Measurements from ENCODE around the gene MIER3. TPM values are rescaled to one million over a fixed set of nuclear protein-coding genes. Genes with fewer than 3 reads are reported as not detected.

MIER3 gene
- total RNA-seq, 4 donors from 2014 or later, result 8.8 to 111 (median 60.8) TPM

DNA sequence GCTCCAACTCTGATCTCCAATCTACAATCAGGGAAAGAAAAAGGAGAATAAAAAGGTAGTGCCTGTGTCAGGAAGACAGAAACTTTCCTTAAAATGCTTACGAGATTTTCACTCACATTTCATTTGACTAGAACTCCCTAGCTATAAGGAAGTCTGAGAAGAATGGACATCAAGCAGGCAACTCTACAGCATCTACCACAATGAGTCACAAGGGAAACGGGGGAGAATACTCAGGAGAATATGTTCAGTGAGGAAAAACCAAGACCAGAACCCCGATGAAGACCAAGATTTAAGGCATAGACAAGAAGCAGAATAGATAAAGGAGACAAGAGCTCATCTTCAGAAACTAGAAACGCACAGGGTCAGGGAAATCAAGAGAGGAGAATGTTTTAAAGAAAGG is 51.5 kb downstream of the MIER3 start:
- DNase-seq, result no peak
- in situ Hi-C loops (cut with MboI; ENCODE audit: low pct_ligation_motif_present in 1 of 4, low pct_unique_long_range_greater_than_20kb in 1 of 4, low sequenced_read_pairs in 3 of 4) (loop anchor here in 3 of 4 donors (5.0 to 25.0 kb wide), 3 partner anchors 312 to 324 kb away; no protein-coding TSS in a partner anchor), intact Hi-C loops (cut with DNase I; ENCODE audit: low total_unique reads) (no loop called here)
- no peaks in the 10 kb centered on the region for H3K36me3 ChIP-seq
- no peaks in the 10 kb centered on the region for H3K27me3 ChIP-seq
- H3K4me1 ChIP-seq, result no peaks in the 10 kb centered on the region
- H3K4me3 ChIP-seq, result no peak overlapping the region
- H3K27ac ChIP-seq, result no peak overlapping the region
- TF ChIP-seq EP300 (IDR thresholded peaks at IDR 0.05; ENCODE audit: low read depth) (no peak), POLR2A (IDR thresholded peaks at IDR 0.05) (no peak), POLR2AphosphoS5 (IDR thresholded peaks at IDR 0.05) (no peak)
- TF ChIP-seq, protein P1, sequence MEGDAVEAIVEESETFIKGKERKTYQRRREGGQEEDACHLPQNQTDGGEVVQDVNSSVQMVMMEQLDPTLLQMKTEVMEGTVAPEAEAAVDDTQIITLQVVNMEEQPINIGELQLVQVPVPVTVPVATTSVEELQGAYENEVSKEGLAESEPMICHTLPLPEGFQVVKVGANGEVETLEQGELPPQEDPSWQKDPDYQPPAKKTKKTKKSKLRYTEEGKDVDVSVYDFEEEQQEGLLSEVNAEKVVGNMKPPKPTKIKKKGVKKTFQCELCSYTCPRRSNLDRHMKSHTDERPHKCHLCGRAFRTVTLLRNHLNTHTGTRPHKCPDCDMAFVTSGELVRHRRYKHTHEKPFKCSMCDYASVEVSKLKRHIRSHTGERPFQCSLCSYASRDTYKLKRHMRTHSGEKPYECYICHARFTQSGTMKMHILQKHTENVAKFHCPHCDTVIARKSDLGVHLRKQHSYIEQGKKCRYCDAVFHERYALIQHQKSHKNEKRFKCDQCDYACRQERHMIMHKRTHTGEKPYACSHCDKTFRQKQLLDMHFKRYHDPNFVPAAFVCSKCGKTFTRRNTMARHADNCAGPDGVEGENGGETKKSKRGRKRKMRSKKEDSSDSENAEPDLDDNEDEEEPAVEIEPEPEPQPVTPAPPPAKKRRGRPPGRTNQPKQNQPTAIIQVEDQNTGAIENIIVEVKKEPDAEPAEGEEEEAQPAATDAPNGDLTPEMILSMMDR (IDR thresholded peaks at IDR 0.05), result no peak
- WGBS, 2 donors (ENCODE audit: low coverage in 1 of 2), result 53 to 73% methylated on average over 4 of the region's 4 CpGs
- no peaks in the 10 kb centered on the region for H3K9me3 ChIP-seq

DNA sequence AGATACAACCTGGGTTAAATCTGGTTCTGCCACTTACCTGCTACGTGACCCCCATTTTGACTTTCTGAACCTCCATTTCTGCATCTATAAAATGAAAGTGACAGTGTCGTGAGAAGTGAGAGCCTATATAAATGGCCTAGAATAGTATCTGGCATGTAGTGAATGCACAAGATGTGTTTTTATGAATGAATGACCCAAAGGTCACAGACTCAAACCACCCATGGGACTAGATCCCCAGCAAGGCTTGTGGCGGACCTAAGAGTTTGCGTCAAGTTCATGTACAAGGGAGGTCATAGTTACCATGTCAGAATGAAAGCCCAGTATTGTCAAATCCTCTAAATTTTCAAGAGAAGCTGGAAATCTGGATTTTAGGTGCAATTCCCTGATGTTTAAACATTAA is 53.7 kb downstream of the MIER3 start:
- no peak overlapping the region for H3K27ac ChIP-seq
- TF ChIP-seq EP300 (IDR thresholded peaks at IDR 0.05; ENCODE audit: low read depth), result no peak
- TF ChIP-seq, protein P1 (IDR thresholded peaks at IDR 0.05), result no peak
- TF ChIP-seq POLR2A (IDR thresholded peaks at IDR 0.05), result no peak
- TF ChIP-seq POLR2AphosphoS5 (IDR thresholded peaks at IDR 0.05), result no peak
- 89 to 94% methylated on average over 4 of the region's 4 CpGs for WGBS, 2 donors (ENCODE audit: low coverage in 1 of 2)
- H3K36me3 ChIP-seq, result peaks cover 0 to 9% (median 0%) of the 10 kb centered on the region in 4 donors
- no peak for DNase-seq
- no peaks in the 10 kb centered on the region for H3K4me1 ChIP-seq
- no peak overlapping the region for H3K4me3 ChIP-seq
- intact Hi-C loops (cut with DNase I; ENCODE audit: low total_unique reads), result no loop called here
- H3K9me3 ChIP-seq, result no peaks in the 10 kb centered on the region
- H3K27me3 ChIP-seq, result no peaks in the 10 kb centered on the region
- in situ Hi-C loops (cut with MboI; ENCODE audit: low pct_ligation_motif_present in 1 of 4, low pct_unique_long_range_greater_than_20kb in 1 of 4, low sequenced_read_pairs in 3 of 4), result loop anchor here in 1 of 4 donors (10.0 kb wide), 1 partner anchor 237 kb away; no protein-coding TSS in a partner anchor

DNA sequence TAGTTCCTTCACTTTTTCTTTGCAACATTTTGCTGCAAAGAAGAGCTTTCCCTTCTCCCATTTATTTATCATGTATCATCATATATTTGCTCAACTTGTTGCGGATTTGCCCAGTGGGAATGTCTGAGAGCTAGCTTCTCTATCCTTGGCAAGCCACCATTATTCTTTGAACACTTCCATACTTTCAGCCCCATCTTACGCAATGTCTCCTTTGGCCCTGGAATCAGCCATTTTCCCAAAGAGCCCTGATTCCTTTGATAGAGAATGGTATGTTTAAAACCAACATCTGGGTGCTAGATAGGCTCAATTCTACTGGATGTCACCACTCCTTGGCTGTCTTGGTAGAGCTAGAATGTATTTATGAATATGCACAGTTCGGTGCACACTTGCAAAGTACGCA is 55.2 kb downstream of the MIER3 start:
- intact Hi-C loops (cut with DNase I; ENCODE audit: low total_unique reads) (no loop called here), in situ Hi-C loops (cut with MboI; ENCODE audit: low pct_ligation_motif_present in 1 of 4, low pct_unique_long_range_greater_than_20kb in 1 of 4, low sequenced_read_pairs in 3 of 4) (loop anchor here in 1 of 4 donors (10.0 kb wide), 1 partner anchor 238 kb away; no protein-coding TSS in a partner anchor)
- 86 to 98% methylated on average over 4 of the region's 4 CpGs for WGBS, 2 donors (ENCODE audit: low coverage in 1 of 2)

DNA sequence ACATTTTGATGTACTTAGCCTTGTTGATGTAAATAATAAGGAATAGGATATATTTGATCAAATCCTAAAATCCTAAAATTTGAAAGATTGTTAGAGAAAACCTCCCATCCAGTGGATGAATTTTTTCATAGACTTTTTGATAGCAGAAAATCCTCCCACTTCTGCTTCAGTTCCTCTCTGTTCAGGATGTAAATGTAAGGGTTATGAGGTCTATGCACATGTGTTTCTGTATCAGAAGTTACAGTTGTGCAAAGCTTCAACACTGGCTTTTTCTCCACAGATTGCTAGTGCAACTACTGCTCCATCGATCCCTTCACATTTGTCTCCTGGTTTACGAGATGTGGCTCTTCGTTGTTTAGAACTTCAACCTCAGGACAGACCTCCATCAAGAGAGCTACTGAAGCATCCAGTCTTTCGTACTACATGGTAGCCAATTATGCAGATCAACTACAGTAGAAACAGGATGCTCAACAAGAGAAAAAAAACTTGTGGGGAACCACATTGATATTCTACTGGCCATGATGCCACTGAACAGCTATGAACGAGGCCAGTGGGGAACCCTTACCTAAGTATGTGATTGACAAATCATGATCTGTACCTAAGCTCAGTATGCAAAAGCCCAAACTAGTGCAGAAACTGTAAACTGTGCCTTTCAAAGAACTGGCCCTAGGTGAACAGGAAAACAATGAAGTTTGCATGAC is 58.5 kb downstream of the MIER3 start:
- 90 to 92% methylated on average over 2 to 5 of the region's 5 CpGs for WGBS, 2 donors (ENCODE audit: low coverage in 1 of 2)
- Histone ChIP-seq H3K4me1 (no peaks in the 10 kb centered on the region), H3K27me3 (no peaks in the 10 kb centered on the region), H3K36me3 (peaks cover 0 to 23% (median 0%) of the 10 kb centered on the region in 4 donors), H3K27ac (no peak overlapping the region), H3K4me3 (no peak overlapping the region), H3K9me3 (no peaks in the 10 kb centered on the region)
- DNase-seq, result no peak
- TF ChIP-seq, protein P1 (IDR thresholded peaks at IDR 0.05), result no peak
- TF ChIP-seq POLR2AphosphoS5 (IDR thresholded peaks at IDR 0.05), result no peak
- no peak for TF ChIP-seq EP300 (IDR thresholded peaks at IDR 0.05; ENCODE audit: low read depth)
- no peak for TF ChIP-seq POLR2A (IDR thresholded peaks at IDR 0.05)
- in situ Hi-C loops (cut with MboI; ENCODE audit: low pct_ligation_motif_present in 1 of 4, low pct_unique_long_range_greater_than_20kb in 1 of 4, low sequenced_read_pairs in 3 of 4), result loop anchor here in 1 of 4 donors (10.0 kb wide), 1 partner anchor 241 kb away; no protein-coding TSS in a partner anchor
- intact Hi-C loops (cut with DNase I; ENCODE audit: low total_unique reads), result no loop called here

More for the DNA sequence above, 55.2 kb downstream of the MIER3 start:
- Histone ChIP-seq H3K36me3 (peaks cover 0 to 9% (median 0%) of the 10 kb centered on the region in 4 donors), H3K4me1 (no peaks in the 10 kb centered on the region), H3K4me3 (no peak overlapping the region), H3K27ac (no peak overlapping the region), H3K27me3 (no peaks in the 10 kb centered on the region), H3K9me3 (no peaks in the 10 kb centered on the region)
- DNase-seq, result no peak
- TF ChIP-seq POLR2AphosphoS5 (IDR thresholded peaks at IDR 0.05), result no peak
- TF ChIP-seq, protein P1 (IDR thresholded peaks at IDR 0.05), result no peak
- TF ChIP-seq EP300 (IDR thresholded peaks at IDR 0.05; ENCODE audit: low read depth), result no peak
- TF ChIP-seq POLR2A (IDR thresholded peaks at IDR 0.05), result no peak

Data from transverse colon (tissue), 4 donors.